SHP77 treated with DMSO at 0.1 percent for 48 hours (cell line): Measurements from ENCODE around the gene MLH1.

Experiments
- DNase-seq: peaks from one replicate; lab custom pipeline; 2025; lab: John Stamatoyannopoulos, UW

The MLH1 gene

GRCh38 chr3:37094636-37095035, 101.3 kb downstream of the MLH1 start:
- DNase-seq, result no peak

GRCh38 chr3:37096288-37096687, 103.0 kb downstream of the MLH1 start:
- DNase-seq, result no peak

GRCh38 chr3:37096975-37097374, 103.7 kb downstream of the MLH1 start:
- no peak for DNase-seq

GRCh38 chr3:37097776-37098175, 104.5 kb downstream of the MLH1 start:
- no peak for DNase-seq

- no peak for DNase-seq
These were observed 105.6 kb downstream of the MLH1 start for GRCh38 chr3:37098884-37099283.

GRCh38 chr3:37099469-37099868, 106.2 kb downstream of the MLH1 start:
- no peak for DNase-seq

GRCh38 chr3:37100411-37100810, 107.1 kb downstream of the MLH1 start:
- DNase-seq, result no peak
